HepG2 (cell line): ENCODE results near the gene PRDM11.

Experiments
- MLX ChIP-seq: IDR thresholded peaks from 2 replicates; pipeline ENCODE4 v1.6.1; 2016
- SNAPC4 ChIP-seq: sonication (generic); formaldehyde crosslinking; IDR thresholded peaks from 2 replicates; pipeline ENCODE4 v1.4.0; 2020; ENCODE audit warnings: mild to moderate bottlenecking, missing genetic modification reagents

- no peak for TF ChIP-seq SNAPC4 (CRISPR knock-in tag)
- TF ChIP-seq MLX (CRISPR knock-in tag) = no peak
Observed at GRCh38 chr11:45102810-45103621, 43.4 kb upstream of the PRDM11 start.
